Measurements from ENCODE around the gene DUSP10. TPM values are rescaled to one million over a fixed set of nuclear protein-coding genes. Genes with fewer than 3 reads are reported as not detected.

The DUSP10 gene
- 2.2 and 3.1 TPM in 2 replicates for total RNA-seq

DNA sequence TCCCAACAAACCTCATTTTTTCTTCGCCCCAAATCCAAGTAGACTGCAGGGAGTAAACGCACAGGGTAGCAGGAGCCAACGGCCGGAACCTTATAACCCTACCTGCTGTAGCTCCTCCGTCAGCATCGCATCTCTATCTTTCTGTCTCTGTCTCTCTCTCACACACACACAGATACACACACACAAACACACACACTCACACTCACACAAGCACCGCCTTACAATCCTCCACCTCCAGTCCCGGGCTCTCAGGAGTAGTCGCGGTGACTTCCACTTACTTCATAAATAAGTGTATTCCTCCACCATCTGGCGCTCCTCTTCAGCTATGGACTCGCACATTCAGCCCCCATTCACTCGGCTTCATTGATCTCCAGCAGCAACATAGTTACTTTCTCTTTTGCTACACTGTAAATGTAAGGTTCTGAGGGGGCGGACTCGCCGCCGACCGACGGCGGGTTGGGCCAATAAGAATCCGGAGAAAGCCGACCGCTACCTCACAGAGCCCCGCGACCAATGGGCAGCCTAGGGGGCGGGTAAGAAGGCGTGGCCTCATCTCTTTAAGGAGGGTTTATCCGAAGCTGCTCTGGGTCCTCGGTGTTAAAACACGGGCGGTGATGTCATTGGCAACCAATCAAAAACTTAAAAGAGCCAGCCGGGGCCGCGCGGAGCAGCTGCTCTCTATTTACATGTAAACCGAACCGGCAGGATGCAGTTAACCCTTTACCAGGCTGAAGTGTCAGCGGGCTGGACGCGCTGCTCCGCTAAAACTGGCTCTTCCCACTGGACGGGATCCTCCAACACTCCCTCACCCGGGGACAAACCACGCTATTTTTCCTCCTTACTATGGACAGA, at the start of gene DUSP10:
DUSP10 (minus strand) TSS at position 387 of the 852 bp plus-strand sequence. CDS start 2,345 bp downstream, outside the sequence.
- DNase-seq (ENCODE audit: low read depth, low spot score) = peak; percentile 98

DNA sequence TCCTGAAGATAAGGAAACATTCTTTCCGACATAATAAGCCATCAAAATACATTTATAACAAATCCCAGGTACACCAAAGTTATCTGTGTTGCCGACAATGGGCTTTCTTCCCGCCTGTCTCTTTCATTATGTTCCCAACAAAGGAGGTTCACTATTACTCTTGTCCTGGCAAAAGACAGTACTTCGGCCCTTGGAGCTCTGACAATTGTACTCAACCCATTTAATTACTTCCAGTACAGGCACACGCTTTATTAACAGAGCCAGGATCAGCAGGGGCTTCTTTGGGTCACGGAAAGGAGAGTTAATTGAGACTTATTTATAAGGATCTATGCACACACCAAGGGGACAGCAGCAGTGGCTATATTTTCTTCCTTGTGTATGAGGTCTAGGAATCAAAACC, 46.6 kb upstream of the DUSP10 start:
- DNase-seq (ENCODE audit: low read depth, low spot score) = no peak

DNA sequence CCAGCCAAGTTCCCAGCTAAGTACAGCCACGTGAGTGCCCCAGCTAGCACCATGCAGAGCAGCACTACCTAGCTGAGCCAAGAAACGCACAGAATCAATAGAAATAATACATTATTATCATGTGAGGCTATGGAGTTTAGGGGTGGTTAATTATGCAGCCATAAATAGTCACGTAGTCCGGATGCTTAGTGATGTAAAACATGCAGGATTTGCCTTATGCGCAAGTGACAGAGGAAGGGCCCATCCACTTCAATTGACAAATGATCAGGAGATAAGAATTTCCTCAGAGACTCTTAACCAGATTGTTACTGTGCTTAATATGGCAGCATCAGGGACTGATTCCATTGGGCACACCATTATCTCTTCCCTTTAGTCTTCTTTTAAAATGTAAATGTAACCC, 44.8 kb upstream of the DUSP10 start:
- DNase-seq (ENCODE audit: low read depth, low spot score) = no peak

DNA sequence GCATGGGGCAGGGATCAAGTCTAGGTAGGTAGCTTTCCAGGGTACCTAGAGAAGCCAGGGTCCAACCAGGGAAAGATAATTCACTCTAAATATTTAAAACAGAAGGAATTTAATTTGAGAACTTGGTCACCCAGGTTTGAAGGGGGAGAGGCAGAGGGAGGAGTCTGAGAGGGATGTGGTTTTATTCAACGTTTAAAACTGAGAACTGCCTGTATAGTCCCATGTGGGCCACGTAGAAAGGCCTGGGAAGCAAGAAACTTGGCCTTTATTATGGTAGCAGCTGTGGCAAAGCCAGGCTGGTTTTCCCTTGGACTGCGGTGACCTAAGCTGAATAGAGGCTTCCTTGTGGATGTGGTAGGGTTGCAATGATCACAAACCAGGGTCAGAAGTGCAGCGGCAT, 42.0 kb upstream of the DUSP10 start:
- DNase-seq (ENCODE audit: low read depth, low spot score) = no peak

DNA sequence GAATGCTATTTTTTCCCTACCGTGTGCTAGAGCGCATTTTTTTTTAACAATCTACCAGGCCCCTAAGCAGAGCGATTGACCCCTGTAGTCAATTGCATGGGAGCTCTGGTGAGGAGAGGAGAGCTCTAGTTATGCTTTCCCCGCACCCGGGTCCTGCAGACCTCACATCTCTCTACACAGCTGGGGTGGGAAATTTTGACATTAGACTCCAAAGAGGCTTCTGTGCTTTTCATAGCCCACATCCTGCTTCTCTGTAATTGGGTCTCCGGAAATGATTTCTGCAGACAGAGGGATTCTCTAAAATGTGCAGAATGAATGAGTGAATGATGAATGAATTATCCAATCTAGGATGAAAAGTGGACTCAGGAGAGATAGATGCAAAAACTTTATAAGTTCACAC, 41.5 kb upstream of the DUSP10 start:
- no peak for DNase-seq (ENCODE audit: low read depth, low spot score)

DNA sequence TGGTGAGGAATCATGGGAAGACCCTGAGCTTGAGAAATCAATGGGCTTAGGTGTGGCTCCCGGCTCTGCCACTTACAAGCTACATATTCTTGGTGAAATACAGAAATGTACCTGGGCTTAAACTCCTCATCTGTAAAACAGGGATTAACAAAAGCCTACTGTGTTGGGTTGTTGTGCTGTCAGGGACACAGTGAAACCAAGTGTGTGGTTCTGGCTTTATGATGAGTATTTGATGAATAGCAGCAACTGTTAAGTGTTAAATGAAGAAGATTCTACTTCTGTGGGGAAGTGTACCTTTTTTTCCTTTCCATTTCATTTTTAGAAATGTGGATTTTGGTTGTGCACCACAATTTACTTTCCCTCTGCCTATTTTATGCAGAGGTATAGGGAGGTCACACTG, 41.1 kb upstream of the DUSP10 start:
- no peak for DNase-seq (ENCODE audit: low read depth, low spot score)

DNA sequence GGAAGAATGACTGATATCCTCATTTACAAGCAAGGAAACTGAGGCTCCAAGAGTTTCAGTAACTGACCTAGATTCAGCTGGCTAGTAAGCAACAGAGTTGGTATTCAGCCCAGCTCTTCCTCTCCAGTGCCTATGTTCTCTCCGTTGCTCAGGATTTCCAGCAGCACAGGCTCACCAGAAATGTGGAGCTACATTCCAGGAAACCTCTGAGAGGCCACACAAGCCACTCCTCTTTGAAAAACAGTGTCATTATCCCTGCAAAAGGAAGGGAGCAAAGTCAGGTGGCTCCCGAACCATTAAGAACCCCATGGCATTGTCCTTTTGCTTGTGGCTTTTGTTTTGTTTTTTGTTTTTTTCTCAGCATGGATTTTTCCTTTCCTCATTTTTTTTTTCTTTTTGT, 40.6 kb upstream of the DUSP10 start:
- DNase-seq (ENCODE audit: low read depth, low spot score) = no peak

DNA sequence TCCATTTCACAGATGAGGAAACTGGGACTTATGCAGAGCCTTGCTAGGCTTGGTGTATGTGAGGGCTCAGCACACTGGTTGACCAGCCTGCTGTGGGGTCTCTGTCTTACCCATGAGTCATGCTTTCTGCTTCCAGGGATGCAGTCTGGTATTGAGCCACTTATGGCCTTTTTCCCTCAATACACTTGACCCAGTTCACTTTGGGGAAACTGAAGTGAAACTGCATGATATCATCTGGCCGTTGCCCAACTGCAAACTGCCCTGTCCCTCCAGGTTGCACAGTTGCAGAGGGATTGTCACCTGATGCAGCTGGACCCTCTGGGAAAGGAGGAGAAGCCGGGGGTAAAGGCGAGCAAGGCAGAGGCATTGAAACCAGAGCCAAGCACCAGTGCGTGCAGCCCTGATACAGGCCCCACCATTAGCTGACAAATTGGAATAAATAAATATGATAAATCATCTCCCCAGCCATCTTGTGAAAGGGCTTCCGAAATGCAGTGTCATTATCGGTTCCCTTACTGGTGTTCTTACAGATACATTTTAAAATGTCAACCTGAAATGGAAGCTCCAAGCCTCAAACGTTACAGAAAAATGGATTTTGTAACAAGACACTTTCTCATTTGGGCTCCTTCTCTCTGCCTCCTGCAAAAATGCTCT, 39.3 kb upstream of the DUSP10 start:
- no peak for DNase-seq (ENCODE audit: low read depth, low spot score)

DNA sequence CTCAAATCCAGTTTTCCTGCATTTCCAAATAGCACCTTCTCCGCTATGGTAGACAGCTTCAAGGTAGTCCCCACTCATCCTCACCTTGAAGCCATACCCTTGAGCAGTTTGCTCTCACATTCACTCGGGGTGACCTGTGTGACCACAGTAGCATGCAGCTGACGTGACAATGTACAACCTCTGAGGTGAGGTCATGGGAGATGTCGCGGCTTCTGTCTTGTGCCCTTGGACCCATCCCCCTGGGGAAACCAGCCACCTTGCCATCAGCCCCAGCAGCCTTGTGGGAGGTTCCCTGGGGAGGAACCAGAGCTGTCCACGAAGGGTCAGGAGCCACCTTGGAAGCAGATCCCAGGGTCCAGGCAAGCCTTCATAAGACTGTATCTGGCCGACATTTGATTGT, 38.3 kb upstream of the DUSP10 start:
- no peak for DNase-seq (ENCODE audit: low read depth, low spot score)

DNA sequence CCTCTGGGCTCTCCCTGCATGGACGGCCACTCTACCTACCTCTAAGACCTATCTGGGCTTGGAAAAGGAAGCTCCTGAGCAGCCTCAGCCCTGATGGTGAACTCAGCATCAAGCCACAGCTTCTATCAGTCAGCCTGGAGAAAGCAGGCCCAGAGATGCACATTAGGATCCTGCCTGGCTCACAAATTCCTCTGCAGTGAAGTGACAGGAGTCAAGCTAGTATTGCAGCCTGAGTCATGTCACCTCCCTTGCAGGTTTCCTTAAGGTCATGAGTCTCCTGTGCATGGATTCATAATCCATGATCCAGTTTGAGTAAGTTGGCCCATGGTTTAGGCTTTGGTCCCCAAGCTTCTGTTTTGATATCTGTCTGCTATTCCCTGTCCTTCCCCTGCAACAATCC, 37.9 kb upstream of the DUSP10 start:
- no peak for DNase-seq (ENCODE audit: low read depth, low spot score)

DNA sequence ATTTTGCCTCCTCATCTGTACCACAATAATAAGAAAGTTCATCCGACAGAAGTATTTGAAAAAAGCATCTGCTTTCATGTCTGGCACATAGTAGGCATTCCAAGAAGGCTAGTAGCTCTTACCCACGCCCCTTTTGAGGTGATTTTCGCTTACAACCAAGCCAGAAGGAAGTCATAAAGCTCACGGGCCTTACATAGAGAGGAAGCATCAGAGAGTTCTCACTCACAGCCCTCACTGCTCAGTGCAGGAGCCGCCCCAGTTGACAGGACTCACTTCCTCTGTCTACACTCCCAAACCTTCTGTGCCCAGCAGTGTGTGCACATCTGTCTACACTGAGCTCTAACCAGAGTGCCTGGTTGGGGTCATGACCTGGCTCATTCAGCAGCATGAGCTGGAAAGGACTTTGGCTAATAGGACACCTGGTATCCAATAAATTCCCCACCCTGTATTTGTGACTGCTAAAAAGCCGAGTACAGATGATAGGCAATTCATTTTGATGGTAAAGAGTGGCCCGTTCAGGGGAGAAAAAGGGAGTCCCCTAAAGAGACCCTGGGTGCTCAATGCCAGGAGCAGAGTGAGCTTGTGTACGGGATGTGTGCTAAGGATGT, 36.8 kb upstream of the DUSP10 start:
- DNase-seq (ENCODE audit: low read depth, low spot score) = no peak

DNA sequence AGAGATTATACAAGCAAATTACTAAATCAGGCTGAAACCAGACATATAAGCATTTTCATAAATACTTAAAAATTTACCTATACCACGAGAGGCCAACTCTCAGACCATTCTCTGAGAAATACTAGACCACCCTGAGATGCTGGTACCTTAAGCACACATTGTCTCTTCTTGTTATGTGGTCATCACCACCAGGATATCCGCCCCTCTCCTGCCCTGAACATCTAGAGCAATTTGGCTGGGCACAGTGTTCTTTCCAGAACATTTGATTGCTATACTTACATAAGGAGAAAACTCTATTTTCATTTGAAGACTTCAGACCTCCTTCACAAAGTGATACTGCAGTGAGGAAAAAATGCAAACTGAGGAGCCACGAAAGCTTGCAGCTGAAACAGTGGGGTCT, 36.2 kb upstream of the DUSP10 start:
- no peak for DNase-seq (ENCODE audit: low read depth, low spot score)

DNA sequence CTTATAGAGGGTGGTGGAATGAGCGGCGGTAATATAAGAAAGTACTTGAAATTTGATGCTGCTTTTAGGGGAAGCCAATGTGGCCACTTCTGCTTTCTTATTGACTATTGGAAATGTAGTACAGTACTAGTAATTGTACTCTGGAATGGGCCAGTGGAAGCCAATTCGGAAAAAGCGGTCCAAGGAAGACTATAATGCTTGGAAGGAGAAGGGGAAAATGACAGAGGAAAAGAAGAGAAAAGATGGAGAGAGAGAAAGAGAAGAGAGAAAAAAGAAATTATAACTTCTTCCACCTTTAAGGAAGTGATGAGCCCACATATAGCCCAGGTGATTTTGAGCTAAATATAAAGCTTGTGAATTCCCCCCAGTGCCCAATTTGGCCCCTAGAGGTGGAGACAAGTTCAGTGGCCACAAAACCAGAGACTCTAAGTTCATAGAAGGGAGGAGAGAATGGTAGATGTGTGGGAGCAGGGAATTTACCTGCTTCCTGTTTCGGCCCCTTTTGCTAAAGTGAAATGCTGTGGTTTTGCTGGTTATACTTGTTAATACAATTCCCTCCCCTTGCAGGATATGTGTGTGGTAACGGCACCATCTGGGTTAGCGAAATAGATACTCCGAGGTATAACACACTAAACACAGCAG, 35.7 kb upstream of the DUSP10 start:
- DNase-seq (ENCODE audit: low read depth, low spot score) = no peak

DNA sequence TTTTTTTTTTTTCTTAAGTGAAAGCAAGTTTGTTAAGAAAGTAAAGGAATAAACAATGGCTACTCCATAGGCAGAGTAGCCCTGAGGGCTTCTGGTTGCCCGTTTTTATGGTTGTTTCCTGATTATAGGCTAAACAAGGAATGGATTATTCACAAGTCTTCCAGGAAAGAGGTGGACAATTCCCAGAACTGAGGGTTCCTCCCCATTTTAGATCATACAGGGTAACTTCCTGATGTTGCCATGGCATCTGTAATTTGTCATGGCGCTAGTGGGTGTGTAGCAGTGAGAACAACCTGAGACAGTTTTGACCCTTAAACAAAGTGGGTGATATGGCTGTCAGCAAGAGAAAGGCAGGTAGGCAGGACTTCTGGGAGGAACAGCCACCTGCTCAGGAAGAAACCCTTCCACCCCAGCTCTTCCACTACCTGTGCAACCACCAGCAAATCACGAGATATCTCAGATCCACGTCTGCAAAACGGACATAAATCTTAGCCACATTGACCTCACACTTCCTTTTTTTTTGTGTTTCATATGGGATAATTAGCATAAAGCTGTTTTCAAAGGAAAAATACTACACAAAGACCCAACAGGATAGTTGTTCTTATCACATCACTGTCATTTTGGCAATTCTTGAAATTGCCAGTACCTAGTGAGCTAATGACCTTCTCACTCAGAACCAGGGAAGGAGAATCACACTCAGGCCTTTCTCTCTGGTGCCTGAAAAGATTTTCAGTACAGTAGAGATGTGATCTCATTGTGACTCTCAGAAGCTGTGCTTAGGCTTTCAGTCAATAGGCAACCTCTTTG, 34.8 kb upstream of the DUSP10 start:
- DNase-seq (ENCODE audit: low read depth, low spot score) = no peak

DNA sequence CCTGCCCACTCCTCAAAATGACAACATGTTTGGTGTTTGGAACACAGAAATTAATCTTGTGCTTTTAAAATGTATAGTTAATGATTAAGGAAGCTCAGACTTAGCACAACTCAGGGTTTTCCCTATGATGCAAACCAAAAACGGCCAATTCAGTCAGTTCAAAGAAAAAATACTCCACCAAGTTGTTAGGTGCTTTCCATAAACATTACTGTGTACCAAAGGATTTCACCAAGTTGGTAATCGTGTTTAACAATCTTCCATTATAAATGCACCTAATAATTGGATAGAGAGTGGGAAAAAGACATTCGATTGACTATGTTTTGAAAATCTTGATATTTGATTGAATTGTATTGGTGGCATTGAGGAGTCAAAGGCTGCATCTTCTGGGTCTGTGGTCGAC, 33.3 kb upstream of the DUSP10 start:
- no peak for DNase-seq (ENCODE audit: low read depth, low spot score)

DNA sequence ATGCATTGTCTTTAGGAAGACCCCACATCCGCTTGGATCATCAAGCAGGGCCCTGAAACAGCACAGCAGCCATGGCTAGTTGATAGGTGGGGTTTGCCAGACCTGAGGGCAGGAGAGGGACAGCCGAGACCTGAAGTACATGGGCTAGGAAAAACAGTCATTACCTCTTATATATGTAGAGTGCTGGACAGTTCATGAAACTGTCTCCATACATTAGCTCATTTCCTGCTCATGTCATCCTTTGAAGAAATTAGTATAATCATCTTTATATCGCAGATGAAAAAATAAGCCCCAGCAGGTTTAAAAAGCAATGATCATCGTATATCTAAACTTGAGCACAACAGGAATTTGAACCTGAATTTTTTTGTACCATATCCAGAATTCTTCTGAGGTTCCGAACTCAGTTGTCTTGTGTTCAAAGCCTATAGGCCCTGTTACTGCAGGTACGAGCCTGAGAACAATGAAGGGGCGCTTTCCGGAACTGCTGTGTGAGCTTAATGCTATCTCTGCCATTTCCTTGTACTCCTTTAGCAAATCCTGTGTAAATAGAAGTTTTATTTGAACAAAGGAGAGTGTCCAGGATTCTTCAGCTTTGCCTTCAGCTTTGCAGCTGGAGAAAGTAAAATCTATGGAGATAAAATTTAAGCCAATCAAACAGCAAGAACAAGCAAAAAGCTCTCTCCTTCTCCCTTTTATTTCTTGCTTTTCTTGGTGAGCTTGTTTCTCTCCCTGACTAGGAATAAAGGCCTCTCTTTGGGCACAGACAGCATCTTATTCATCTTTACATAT, 32.4 kb upstream of the DUSP10 start:
- DNase-seq (ENCODE audit: low read depth, low spot score) = no peak

DNA sequence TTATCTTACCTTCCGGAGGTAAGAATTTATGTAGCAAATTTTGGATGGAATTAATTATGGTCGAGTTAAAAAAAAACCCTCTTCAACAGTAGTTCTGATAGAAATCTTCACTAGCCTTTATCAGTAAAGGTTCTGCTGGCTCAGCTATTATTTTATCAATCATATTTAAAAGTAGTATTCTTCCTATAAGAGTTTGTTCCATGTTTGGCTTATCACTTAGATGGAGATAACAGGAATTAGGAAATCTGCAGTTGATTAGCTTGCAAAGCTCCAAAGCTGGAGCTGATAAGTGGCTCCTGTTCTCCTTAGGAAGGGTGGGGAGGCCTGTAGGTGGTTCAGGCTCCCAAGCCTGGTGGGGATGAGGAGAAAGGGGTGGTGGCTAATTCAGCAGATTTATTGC, 31.5 kb upstream of the DUSP10 start:
- no peak for DNase-seq (ENCODE audit: low read depth, low spot score)

DNA sequence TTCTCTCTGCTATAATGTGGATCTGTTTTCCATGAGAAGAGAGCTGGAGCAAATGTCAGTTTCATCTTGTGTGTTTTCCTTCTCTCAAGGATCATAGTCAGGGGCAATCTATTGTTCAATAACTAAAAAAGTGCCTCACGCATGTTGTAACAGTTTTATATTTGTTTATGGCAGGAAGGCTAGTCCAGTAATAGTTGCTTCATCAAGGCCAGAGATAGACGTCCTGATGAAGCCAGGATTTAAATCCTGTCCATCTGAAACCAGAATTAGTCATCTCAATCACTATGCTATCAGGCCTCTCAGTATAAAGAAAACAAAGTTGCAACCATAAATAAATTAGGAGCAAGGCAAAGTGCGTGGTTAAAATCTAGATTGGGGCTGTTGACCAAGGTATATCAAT, 30.2 kb upstream of the DUSP10 start:
- no peak for DNase-seq (ENCODE audit: low read depth, low spot score)

DNA sequence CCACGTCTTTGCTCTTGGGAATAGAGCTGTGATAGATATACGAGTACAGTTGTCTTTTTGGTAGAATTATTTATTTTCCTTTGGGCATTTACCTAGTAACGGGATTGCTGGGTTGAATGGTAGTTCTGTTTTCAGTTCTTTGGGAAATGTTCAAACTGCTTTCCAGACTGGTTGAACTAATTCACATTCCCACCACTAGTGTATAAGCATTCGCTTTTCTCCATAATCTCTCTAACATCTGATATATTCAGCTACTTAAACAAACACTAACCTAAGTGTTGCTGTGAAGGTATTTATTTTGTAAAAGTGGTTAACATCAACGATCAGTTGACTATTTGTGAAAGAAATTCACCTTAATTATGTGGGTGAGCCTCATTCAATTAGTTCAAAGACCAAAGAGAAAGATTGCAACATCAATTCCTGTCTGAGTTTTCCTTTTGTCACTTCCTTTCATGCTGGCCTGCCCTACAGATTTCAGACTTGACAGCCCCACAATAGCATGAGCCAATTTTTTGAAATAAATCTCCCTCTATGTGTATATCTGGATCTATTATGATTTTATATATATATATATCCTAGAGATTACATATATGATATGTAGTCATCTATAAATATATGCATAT, 26.7 kb upstream of the DUSP10 start:
- DNase-seq (ENCODE audit: low read depth, low spot score) = no peak

DNA sequence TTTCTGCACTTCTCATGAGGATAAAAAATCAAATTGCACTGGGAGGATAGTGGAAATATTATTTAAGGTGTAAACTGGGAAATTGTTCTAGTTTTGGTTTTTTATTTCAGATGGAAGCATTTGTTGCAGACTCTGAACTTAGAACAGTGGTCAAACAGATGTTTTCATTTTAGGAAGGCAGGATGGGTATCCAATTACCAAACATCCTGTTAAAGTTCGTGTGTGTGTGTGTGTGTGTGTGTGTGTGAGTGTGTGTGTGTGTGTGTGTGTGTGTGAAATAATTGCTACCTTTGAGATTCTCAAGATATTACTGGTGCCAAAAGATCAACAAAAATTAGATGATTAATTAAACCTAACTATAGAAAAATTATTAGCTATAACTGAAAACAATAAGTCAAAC, 24.3 kb upstream of the DUSP10 start:
- no peak for DNase-seq (ENCODE audit: low read depth, low spot score)
